DOHH2 (cell line): ENCODE measurements around the gene CREM.

ENCODE experiments used
- H3F3A ChIP-seq: fragments of 200-600 bp; sonication (generic), shearing (Covaris generic); 2 replicates; pipeline ENCODE4 v1.6.0; 2016; ENCODE audit warnings: antibody characterized with exemption, mild to moderate bottlenecking; ENCODE audit not compliant: control insufficient read depth, insufficient read depth
- H3K27ac ChIP-seq: fragments of 200-600 bp; sonication (generic); 2 replicates; pipeline ENCODE4 v1.5.1; 2014; ENCODE audit warnings: low read depth, mild to moderate bottlenecking, low read length, moderate library complexity
- H3K27me3 ChIP-seq: fragments of 200-600 bp; sonication (generic); 2 replicates; pipeline ENCODE4 v1.6.1; 2014; ENCODE audit warnings: mild to moderate bottlenecking, low read length, mixed read lengths; ENCODE audit not compliant: control insufficient read depth
- H3K36me3 ChIP-seq: fragments of 200-600 bp; sonication (generic); 2 replicates; pipeline ENCODE4 v1.6.1; 2014; ENCODE audit warnings: mild to moderate bottlenecking, low read length, moderate library complexity, mixed read lengths; ENCODE audit not compliant: control insufficient read depth
- H3K4me1 ChIP-seq: fragments of 200-600 bp; sonication (generic); 2 replicates; pipeline ENCODE4 v1.6.1; 2014; ENCODE audit warnings: mild to moderate bottlenecking, low read length, mixed read lengths; ENCODE audit not compliant: control insufficient read depth
- H3K4me2 ChIP-seq: fragments of 200-600 bp; sonication (generic); 2 replicates; pipeline ENCODE4 v1.6.0; 2014; ENCODE audit warnings: mild to moderate bottlenecking, low read length, moderate library complexity
- H3K4me3 ChIP-seq: fragments of 200-600 bp; sonication (generic); 2 replicates; pipeline ENCODE4 v1.5.1; 2014; ENCODE audit warnings: mild to moderate bottlenecking, low read length, mixed read lengths
- H3K79me2 ChIP-seq: fragments of 200-600 bp; sonication (generic); 2 replicates; pipeline ENCODE4 v1.6.1; 2014; ENCODE audit warnings: mild to moderate bottlenecking, low read length, mixed read lengths; ENCODE audit not compliant: control insufficient read depth
- H3K9me2 ChIP-seq: fragments of 200-600 bp; sonication (generic); replicated peaks from 2 replicates; pipeline ENCODE4 v1.6.1; 2014; ENCODE audit warnings: mild to moderate bottlenecking, low read length, mixed read lengths; ENCODE audit not compliant: control insufficient read depth
- H3K9me3 ChIP-seq: fragments of 200-600 bp; sonication (generic); 2 replicates; pipeline ENCODE4 v1.6.1; 2014; ENCODE audit warnings: antibody characterized with exemption, low read length, mixed read lengths; ENCODE audit not compliant: control insufficient read depth, insufficient read depth
- H4K20me1 ChIP-seq: fragments of 200-600 bp; sonication (generic); 2 replicates; pipeline ENCODE4 v1.6.0; 2014; ENCODE audit warnings: low read depth, mild to moderate bottlenecking, antibody characterized with exemption, low read length, moderate library complexity; ENCODE audit not compliant: control insufficient read depth, insufficient read depth
- EZH2phosphoT487 ChIP-seq: fragments of 200-600 bp; sonication (generic); IDR thresholded peaks from 2 replicates; pipeline ENCODE4 v1.6.1; 2017; ENCODE audit warnings: borderline replicate concordance, mild to moderate bottlenecking, antibody characterized with exemption, low read length, moderate library complexity, mixed read lengths
- TF ChIP-seq, protein P1 (sequence below): fragments of 200-600 bp; sonication (generic); IDR thresholded peaks from one replicate; pipeline ENCODE4 v1.5.1; 2014; ENCODE audit warnings: antibody characterized with exemption, mild to moderate bottlenecking, low read depth, low read length; ENCODE audit not compliant: poor library complexity, severe bottlenecking

CREM gene

DNA sequence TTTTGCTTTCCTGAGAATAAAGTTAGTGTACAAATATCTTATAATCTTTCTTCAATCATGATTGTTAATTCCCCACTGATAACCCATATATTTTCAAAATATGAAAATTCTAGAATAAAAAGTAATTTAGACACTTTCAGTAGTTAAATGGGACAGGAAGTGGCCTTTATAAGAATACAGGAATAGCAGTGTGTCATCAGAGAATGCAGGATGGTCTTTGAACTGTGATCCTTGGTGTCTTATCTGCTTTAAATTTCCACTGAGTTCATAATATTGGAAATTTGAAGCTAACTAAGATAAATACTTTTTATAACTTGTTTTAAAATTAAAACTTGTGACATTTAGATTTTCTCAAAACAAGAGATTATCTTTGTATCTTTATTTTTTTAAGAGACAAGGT lies 75.4 kb downstream of the CREM start:
- H3K9me3 ChIP-seq: no peaks in the 10 kb centered on the region
- H3K36me3 ChIP-seq: peaks cover 4% of the 10 kb centered on the region; the same call in 1 of the 2 replicates
- peaks cover 17% of the 10 kb centered on the region for H3K79me2 ChIP-seq
- no peaks in the 10 kb centered on the region for H3K9me2 ChIP-seq
- no peak for TF ChIP-seq EZH2phosphoT487
- TF ChIP-seq, protein P1, sequence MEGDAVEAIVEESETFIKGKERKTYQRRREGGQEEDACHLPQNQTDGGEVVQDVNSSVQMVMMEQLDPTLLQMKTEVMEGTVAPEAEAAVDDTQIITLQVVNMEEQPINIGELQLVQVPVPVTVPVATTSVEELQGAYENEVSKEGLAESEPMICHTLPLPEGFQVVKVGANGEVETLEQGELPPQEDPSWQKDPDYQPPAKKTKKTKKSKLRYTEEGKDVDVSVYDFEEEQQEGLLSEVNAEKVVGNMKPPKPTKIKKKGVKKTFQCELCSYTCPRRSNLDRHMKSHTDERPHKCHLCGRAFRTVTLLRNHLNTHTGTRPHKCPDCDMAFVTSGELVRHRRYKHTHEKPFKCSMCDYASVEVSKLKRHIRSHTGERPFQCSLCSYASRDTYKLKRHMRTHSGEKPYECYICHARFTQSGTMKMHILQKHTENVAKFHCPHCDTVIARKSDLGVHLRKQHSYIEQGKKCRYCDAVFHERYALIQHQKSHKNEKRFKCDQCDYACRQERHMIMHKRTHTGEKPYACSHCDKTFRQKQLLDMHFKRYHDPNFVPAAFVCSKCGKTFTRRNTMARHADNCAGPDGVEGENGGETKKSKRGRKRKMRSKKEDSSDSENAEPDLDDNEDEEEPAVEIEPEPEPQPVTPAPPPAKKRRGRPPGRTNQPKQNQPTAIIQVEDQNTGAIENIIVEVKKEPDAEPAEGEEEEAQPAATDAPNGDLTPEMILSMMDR: no peak
- H3K27ac ChIP-seq: no peak overlapping the region
- no peak overlapping the region for H3K4me2 ChIP-seq
- H3F3A ChIP-seq: peaks cover 4% of the 10 kb centered on the region; the same call in 1 of the 2 replicates
- H3K27me3 ChIP-seq: no peaks in the 10 kb centered on the region
- no peaks in the 10 kb centered on the region for H4K20me1 ChIP-seq
- H3K4me1 ChIP-seq: peaks cover 11% of the 10 kb centered on the region
- no peak overlapping the region for H3K4me3 ChIP-seq

- no peak overlapping the region for H3K4me2 ChIP-seq
- peaks cover 10% of the 10 kb centered on the region for H3K4me1 ChIP-seq
- H3K79me2 ChIP-seq: peaks cover 11% of the 10 kb centered on the region; the same call in 1 of the 2 replicates
- no peak overlapping the region for H3K4me3 ChIP-seq
- H3K27ac ChIP-seq: no peak overlapping the region
- no peaks in the 10 kb centered on the region for H3K9me2 ChIP-seq
- H3K9me3 ChIP-seq: no peaks in the 10 kb centered on the region
- no peaks in the 10 kb centered on the region for H3K27me3 ChIP-seq
- no peak for TF ChIP-seq EZH2phosphoT487
- TF ChIP-seq, protein P1: no peak
- no peaks in the 10 kb centered on the region for H4K20me1 ChIP-seq
- H3F3A ChIP-seq: 0 out of 2 replicates have a peak, but pooled peaks cover 4% of the 10 kb centered on the region
- H3K36me3 ChIP-seq: peaks cover 8% of the 10 kb centered on the region; the same call in 1 of the 2 replicates
These were observed 77.1 kb downstream of the CREM start for GRCh38 chr10:35203745-35204144.

GRCh38 chr10:35204650-35205319 lies 78.1 kb downstream of the CREM start:
- Histone ChIP-seq H3K9me3 (no peaks in the 10 kb centered on the region), H4K20me1 (no peaks in the 10 kb centered on the region), H3K27me3 (no peaks in the 10 kb centered on the region), H3K36me3 (peaks cover 14% of the 10 kb centered on the region), H3K4me1 (peaks cover 10% of the 10 kb centered on the region), H3K27ac (no peak overlapping the region), H3K9me2 (no peaks in the 10 kb centered on the region), H3K4me2 (no peak overlapping the region), H3K4me3 (no peak overlapping the region), H3K79me2 (peaks cover 11% of the 10 kb centered on the region; the same call in 1 of the 2 replicates), H3F3A (0 out of 2 replicates have a peak, but pooled peaks cover 4% of the 10 kb centered on the region)
- no peak for TF ChIP-seq EZH2phosphoT487
- TF ChIP-seq, protein P1: no peak
